Heart left ventricle (tissue), 16 donors: ENCODE data around the gene FOXF2. TPM values are rescaled to one million over a fixed set of nuclear protein-coding genes. Genes with fewer than 3 reads are reported as not detected.
A peak's percentile ranks its signal among the peaks of the same experiment; 100 is the strongest.

Experiments
- ATAC-seq, 4 donors: fragments of 200-7000 bp; cut with Tn5 transposase; one replicate each; pipeline ENCODE4 v1.9.1; 2020 to 2022; ENCODE audit warnings: moderate library complexity in 4 of 4, mild to moderate bottlenecking in 3 of 4, moderate number of reproducible peaks in 1 of 4
- DNase-seq, 5 donors: peaks; one replicate each; pipeline ENCODE4 v3.0.0-alpha.2; 2020
- H3K27ac ChIP-seq, 12 donors: fragments of 200-600 bp; sonication (generic) in 4 of 12; one replicate each; pipeline versions ENCODE4 v1.5.0 to v1.8.0; 2016 to 2022; ENCODE audit warnings: mild to moderate bottlenecking in 2 of 12
- H3K27me3 ChIP-seq, 9 donors: fragments of 200-600 bp; sonication (generic) in 2 of 9; one replicate each; pipeline versions ENCODE4 v1.5.1 to v1.8.0; 2016 to 2022; ENCODE audit warnings: mild to moderate bottlenecking in 3 of 9
- H3K36me3 ChIP-seq, 9 donors: fragments of 200-600 bp; sonication (generic) in 2 of 9; one replicate each; pipeline versions ENCODE4 v1.5.0 to v1.8.0; 2018 to 2022; ENCODE audit warnings: mild to moderate bottlenecking in 2 of 9
- H3K4me1 ChIP-seq, 12 donors: fragments of 200-600 bp; sonication (generic) in 4 of 12; one replicate each; pipeline versions ENCODE4 v1.5.0 to v1.8.0; 2016 to 2022; ENCODE audit warnings: mild to moderate bottlenecking in 3 of 12
- H3K4me3 ChIP-seq, 12 donors: fragments of 200-600 bp; sonication (generic) in 4 of 12; one replicate each; pipeline versions ENCODE4 v1.5.0 to v1.8.0; 2017 to 2022; ENCODE audit warnings: mild to moderate bottlenecking in 9 of 12, moderate library complexity in 4 of 12
- H3K9me3 ChIP-seq, 12 donors: fragments of 200-600 bp; sonication (generic) in 4 of 12; one replicate each; pipeline versions ENCODE4 v1.5.0 to v1.8.0; 2016 to 2022; ENCODE audit warnings: mild to moderate bottlenecking in 1 of 12
- POLR2A ChIP-seq, 2 donors: fragments of 450-650 bp; IDR thresholded peaks; one replicate each; pipeline ENCODE4 v1.6.1; 2017; ENCODE audit warnings: antibody characterized with exemption in 2 of 2, mild to moderate bottlenecking in 2 of 2, moderate library complexity in 2 of 2
- WGBS, 4 donors: extraction: QIAGEN DNeasy Blood & Tissue Kit in 2 of 4; methylation state at CpG; one replicate each; pipeline versions ENCODE4 v1.1.5 to v1.1.7; 2013 to 2018; 5-methylcytosine and 5-hydroxymethylcytosine counted together
- intact Hi-C, 10 donors: fragments of 100-400 bp; cut with DNase I; formaldehyde crosslinking; loops; one replicate each; pipeline versions ENCODE4 v1.11.1 to v1.14.2; 2022
- polyA plus RNA-seq, 2 donors: library from polyadenylated mRNA; stranded (reverse); fragments of 200-250 nt; gene quantifications; one replicate each; pipeline ENCODE4 v1.2.3, GENCODE V29; 2013
- total RNA-seq, 9 donors: library from RNA; depleted of rRNA in 2 of 9; stranded (reverse); fragments of >200 nt in 2 of 9; fragmentation: NEBNext Ultra II Directional in 3 of 9; extraction: Animal tissue kit (Norgen Biotek cat#: 25700) in 3 of 9; gene quantifications; one replicate each; pipeline versions ENCODE4 v1.1.0 to v1.2.4, GENCODE V29; 2016 to 2023
- TF ChIP-seq, protein P1 (sequence below), 12 donors: fragments of 200-600 bp; sonication (generic) in 4 of 12; IDR thresholded peaks; one replicate each; pipeline versions ENCODE4 v1.5.0 to v1.8.0; 2018 to 2022; ENCODE audit warnings: antibody characterized with exemption in 12 of 12, mild to moderate bottlenecking in 5 of 12
- donor health status: ischemic (EF 13 %, LVEDD 7.1; RV severe dilation, severe dysfunction).
- donor health status: healthy with polysubstance abuse.
- donor health status: DM: no; HTN: yes; CAD: no.
- donor health status: DM: no; HTN: no; CAD: no.
- donor health status: ischemic (EF 25% LVEDD 6.9; RV normal size, moderate dysfunction).
- donor health status: ischemic (EF 25% LVEDD 5.7; RV mildly dilated, moderate dysfunction).
- donor health status: healthy.
- donor health status: DM: yes; HTN: yes; CAD: no.
- donor health status: ischemic (EF 35%, LVEDD 5.7; RV mildly dilated, moderate dysfunction).
- donor health status: nonischemic (EF 11% LVEDD 7.7; RV severe dilation, severe dysfunction).
- donor health status: DM: yes; HTN: yes; CAD: no.
- donor health status: PGD.
- donor health status: ischemic (EF 29% LVEDD 5.4; RV normal size, mild dysfunction).
- donor health status: nonischemic (EF 23%, LVEDD 6.1; RV moderate dilation, normal function).

FOXF2 gene
- total and polyA plus RNA-seq, 11 donors, result 0.09 to 0.35 (median 0.16) TPM; not detected in 2

DNA sequence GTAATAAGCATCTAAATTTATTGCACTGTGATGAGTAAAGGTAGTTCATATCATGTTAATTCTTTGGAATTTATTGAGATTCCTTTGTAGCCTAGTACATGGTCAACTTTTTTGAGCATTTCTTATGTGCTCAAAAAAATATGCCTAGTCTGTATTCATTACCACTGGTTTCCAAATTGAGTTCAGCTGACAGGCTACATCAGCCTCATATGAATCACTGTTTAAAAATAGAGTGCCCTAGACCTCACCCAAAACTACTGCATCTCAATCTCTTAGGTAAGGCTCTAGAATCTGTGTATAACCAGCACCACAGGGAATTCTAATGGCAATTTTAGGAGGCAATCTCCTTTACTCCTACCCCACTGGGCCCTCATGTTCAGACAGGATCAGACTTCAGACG is 16.7 kb upstream of the FOXF2 start:
- peaks cover 12 to 64% (median 45%) of the 10 kb centered on the region in 9 donors for H3K27me3 ChIP-seq
- H3K4me3 ChIP-seq, result no peak overlapping the region
- ATAC-seq (peak in 2 of 4 donors; percentile 68 to 78), DNase-seq (no peak)
- H3K36me3 ChIP-seq, result no peaks in the 10 kb centered on the region
- peaks cover 0 to under 1% (median 0%) of the 10 kb centered on the region in 12 donors for H3K4me1 ChIP-seq
- WGBS, 4 donors, result 74 to 92% (median 83%) methylated on average over 1 of the region's 1 CpG
- no peak overlapping the region for H3K27ac ChIP-seq
- no peak for TF ChIP-seq POLR2A (IDR thresholded peaks at IDR 0.05)
- TF ChIP-seq, protein P1, sequence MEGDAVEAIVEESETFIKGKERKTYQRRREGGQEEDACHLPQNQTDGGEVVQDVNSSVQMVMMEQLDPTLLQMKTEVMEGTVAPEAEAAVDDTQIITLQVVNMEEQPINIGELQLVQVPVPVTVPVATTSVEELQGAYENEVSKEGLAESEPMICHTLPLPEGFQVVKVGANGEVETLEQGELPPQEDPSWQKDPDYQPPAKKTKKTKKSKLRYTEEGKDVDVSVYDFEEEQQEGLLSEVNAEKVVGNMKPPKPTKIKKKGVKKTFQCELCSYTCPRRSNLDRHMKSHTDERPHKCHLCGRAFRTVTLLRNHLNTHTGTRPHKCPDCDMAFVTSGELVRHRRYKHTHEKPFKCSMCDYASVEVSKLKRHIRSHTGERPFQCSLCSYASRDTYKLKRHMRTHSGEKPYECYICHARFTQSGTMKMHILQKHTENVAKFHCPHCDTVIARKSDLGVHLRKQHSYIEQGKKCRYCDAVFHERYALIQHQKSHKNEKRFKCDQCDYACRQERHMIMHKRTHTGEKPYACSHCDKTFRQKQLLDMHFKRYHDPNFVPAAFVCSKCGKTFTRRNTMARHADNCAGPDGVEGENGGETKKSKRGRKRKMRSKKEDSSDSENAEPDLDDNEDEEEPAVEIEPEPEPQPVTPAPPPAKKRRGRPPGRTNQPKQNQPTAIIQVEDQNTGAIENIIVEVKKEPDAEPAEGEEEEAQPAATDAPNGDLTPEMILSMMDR (IDR thresholded peaks at IDR 0.05), result no peak
- peaks cover 0 to 27% (median 5%) of the 10 kb centered on the region in 12 donors for H3K9me3 ChIP-seq
- intact Hi-C loops, result loop anchor here in 1 of 10 donors (10.0 kb wide), 1 partner anchor 458 kb away; no protein-coding TSS in a partner anchor

DNA sequence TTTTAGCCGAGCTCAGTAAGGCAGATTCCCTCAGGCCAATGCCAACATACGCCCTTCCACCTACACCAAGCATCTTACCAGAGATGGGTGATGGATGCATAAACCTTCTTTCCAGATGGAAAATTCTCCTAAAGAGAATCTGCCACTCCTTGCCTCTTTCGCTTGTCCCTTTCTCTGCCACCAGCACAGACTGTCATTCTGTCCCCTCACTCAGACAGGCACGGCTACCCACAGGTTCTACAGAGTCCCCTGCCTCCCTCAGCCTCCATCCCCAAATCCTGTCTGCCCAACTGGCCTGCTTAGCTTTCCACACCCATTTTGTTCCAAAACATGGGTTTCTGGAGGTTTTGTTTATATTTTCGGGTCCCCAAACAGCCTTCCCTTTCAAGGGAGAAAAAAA is 12.7 kb upstream of the FOXF2 start:
- Histone ChIP-seq H3K36me3 (no peaks in the 10 kb centered on the region), H3K9me3 (peaks cover 0 to 13% (median 4%) of the 10 kb centered on the region in 12 donors), H3K4me3 (no peak overlapping the region), H3K27me3 (peaks cover 51 to 92% (median 79%) of the 10 kb centered on the region in 9 donors), H3K4me1 (peaks cover 0 to 27% (median 14%) of the 10 kb centered on the region in 12 donors), H3K27ac (no peak overlapping the region)
- DNase-seq, result no peak
- intact Hi-C loops, result loop anchor here in 2 of 10 donors (5.0 to 10.0 kb wide), 2 partner anchors 462 to 464 kb away; no protein-coding TSS in a partner anchor
- no peak for ATAC-seq
- WGBS, 4 donors, result 38 to 60% (median 49%) methylated on average over 5 of the region's 5 CpGs
- no peak for TF ChIP-seq POLR2A (IDR thresholded peaks at IDR 0.05)
- TF ChIP-seq, protein P1 (IDR thresholded peaks at IDR 0.05), result no peak

DNA sequence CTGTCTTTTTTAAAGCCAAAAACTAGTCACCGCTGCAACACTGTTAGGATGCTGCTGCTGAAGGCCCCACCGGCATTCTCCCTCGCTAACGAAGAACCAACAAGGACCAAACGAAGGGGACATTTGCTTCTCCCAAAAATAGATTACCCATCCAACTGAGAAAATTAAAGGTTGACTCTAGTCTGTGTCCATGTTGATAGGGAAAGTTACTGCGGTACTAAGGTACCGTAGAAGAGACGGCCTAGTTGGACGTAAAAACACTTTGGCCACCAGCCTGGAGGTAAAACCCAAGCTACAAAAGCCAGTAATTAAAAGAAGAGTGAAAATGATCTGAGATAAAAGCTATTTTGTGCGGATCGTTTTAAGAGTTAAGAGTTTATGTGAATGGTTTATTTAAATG is 11.8 kb upstream of the FOXF2 start:
- Histone ChIP-seq H3K27me3 (peaks cover 60 to 100% (median 87%) of the 10 kb centered on the region in 9 donors), H3K4me3 (no peak overlapping the region), H3K36me3 (no peaks in the 10 kb centered on the region), H3K4me1 (peaks cover 0 to 33% (median 19%) of the 10 kb centered on the region in 12 donors), H3K27ac (no peak overlapping the region), H3K9me3 (peaks cover 0 to 4% (median 0%) of the 10 kb centered on the region in 12 donors)
- intact Hi-C loops, result loop anchor here in 2 of 10 donors (5.0 to 10.0 kb wide), 2 partner anchors 463 to 465 kb away; no protein-coding TSS in a partner anchor
- no peak for DNase-seq
- 18 to 21% (median 19%) methylated on average over 11 of the region's 11 CpGs for WGBS, 4 donors
- no peak for ATAC-seq
- TF ChIP-seq, protein P1 (IDR thresholded peaks at IDR 0.05), result no peak
- no peak for TF ChIP-seq POLR2A (IDR thresholded peaks at IDR 0.05)

DNA sequence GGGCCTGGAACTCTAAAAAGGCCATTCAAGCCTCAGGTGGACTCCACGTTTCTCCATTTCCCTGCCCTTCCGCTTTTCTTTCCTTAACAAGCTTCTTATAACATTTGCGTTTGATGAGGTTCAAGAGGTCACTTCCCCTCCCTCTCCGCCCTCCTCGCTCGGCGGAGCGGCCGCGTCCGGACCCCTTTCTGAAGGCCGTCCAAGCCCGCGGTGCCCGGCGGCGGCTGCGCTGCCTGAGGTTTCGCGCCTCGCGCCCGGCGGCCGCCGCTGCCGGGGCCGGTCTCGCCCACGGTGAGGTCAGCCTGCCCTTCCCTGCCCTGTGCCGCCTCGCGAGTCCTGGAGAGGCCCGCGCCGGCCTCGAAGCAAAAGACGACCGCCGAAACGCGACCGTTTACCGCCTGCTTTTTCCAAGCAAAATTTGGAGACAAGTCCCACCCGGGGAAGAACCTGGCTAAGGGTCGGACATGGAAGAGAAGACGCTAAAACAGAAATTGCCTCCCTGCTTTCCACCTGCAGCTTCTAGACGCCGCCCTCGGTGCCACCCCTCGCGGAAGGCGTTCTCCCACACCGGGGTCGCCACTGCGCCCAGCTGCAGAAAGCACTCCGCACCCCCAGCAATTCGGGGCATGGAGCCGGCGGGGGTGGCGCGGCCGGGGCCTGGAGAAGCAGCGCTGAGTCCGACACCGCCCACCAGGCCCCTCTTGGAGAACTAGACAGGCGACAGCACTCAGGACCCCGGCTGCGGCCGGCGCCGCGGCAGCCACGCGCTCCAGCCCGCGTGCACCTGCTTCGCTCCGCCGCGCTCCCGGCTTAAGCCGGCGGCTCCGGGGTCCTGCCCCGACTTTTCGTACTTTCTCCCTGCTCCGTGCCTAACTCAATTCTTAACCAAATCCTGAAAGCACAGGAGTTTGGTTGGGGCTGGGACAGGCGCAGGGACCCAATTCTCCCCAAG is 11.0 kb upstream of the FOXF2 start:
- peaks cover 0 to 37% (median 22%) of the 10 kb centered on the region in 12 donors for H3K4me1 ChIP-seq

More for the DNA sequence above, 11.0 kb upstream of the FOXF2 start:
- TF ChIP-seq POLR2A (IDR thresholded peaks at IDR 0.05), result no peak
- Histone ChIP-seq H3K36me3 (no peaks in the 10 kb centered on the region), H3K4me3 (peak overlapping the region in 2 of 12 donors; percentile 11 to 13), H3K27ac (no peak overlapping the region), H3K27me3 (peaks cover 68 to 100% (median 94%) of the 10 kb centered on the region in 9 donors), H3K9me3 (no peaks in the 10 kb centered on the region)
- DNase-seq, result no peak
- ATAC-seq, result no peak
- intact Hi-C loops, result loop anchor here in 2 of 10 donors (5.0 to 10.0 kb wide), 2 partner anchors 464 to 466 kb away; no protein-coding TSS in a partner anchor
- WGBS, 4 donors, result 2 to 3% (median 3%) methylated on average over 57 to 89 of the region's 89 CpGs
